Measurements from ENCODE around the gene HSPA9.

GRCh38 chr5:138568061-138568824 is 7.0 kb downstream of the HSPA9 start:
- TF ChIP-seq POLR2A (IDR thresholded peaks at IDR 0.05; ENCODE audit: low read length), result no peak
- no peak for TF ChIP-seq RNF2 (IDR thresholded peaks at IDR 0.05; ENCODE audit: borderline replicate concordance, low read depth)
- TF ChIP-seq CTCF (IDR thresholded peaks at IDR 0.05), result no peak
- TF ChIP-seq MYC (IDR thresholded peaks at IDR 0.05; ENCODE audit: borderline replicate concordance, low read length), result no peak
- 0 out of 2 replicates have a peak, but pooled peaks have one; percentile 23 for TF ChIP-seq HOXA7 (CRISPR knock-in tag; IDR thresholded peaks at IDR 0.05)
- no peak for TF ChIP-seq NR3C1 (IDR thresholded peaks at IDR 0.05)
- TF ChIP-seq USF2 (IDR thresholded peaks at IDR 0.05), result no peak
- TF ChIP-seq, protein P1, sequence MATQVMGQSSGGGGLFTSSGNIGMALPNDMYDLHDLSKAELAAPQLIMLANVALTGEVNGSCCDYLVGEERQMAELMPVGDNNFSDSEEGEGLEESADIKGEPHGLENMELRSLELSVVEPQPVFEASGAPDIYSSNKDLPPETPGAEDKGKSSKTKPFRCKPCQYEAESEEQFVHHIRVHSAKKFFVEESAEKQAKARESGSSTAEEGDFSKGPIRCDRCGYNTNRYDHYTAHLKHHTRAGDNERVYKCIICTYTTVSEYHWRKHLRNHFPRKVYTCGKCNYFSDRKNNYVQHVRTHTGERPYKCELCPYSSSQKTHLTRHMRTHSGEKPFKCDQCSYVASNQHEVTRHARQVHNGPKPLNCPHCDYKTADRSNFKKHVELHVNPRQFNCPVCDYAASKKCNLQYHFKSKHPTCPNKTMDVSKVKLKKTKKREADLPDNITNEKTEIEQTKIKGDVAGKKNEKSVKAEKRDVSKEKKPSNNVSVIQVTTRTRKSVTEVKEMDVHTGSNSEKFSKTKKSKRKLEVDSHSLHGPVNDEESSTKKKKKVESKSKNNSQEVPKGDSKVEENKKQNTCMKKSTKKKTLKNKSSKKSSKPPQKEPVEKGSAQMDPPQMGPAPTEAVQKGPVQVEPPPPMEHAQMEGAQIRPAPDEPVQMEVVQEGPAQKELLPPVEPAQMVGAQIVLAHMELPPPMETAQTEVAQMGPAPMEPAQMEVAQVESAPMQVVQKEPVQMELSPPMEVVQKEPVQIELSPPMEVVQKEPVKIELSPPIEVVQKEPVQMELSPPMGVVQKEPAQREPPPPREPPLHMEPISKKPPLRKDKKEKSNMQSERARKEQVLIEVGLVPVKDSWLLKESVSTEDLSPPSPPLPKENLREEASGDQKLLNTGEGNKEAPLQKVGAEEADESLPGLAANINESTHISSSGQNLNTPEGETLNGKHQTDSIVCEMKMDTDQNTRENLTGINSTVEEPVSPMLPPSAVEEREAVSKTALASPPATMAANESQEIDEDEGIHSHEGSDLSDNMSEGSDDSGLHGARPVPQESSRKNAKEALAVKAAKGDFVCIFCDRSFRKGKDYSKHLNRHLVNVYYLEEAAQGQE (IDR thresholded peaks at IDR 0.05), result no peak
- TF ChIP-seq POLR2AphosphoS2 (conservative IDR thresholded peaks at IDR 0.05; ENCODE audit: low read length), result no peak
- no peak for TF ChIP-seq JUN (IDR thresholded peaks at IDR 0.05)
